WTC11 (cell line): Measurements from ENCODE around the gene ZSCAN29. TPM values are rescaled to one million over a fixed set of nuclear protein-coding genes. Genes with fewer than 3 reads are reported as not detected.

Source experiments
- ATAC-seq: fragments of 200-7000 bp; cut with Tn5 transposase; 2 replicates; pipeline ENCODE4 v1.10.0; 2021; ENCODE audit warnings: mild to moderate bottlenecking, moderate library complexity
- CTCF ChIA-PET: fragments of 300-600 bp; sonication (Branson Sonifier 250); formaldehyde crosslinking; loops from one replicate; lab custom pipeline; 2021; ENCODE audit warnings: antibody characterized with exemption; lab: Charles Lee
- POLR2A ChIA-PET: fragments of 350-600 bp; sonication (Branson Sonifier 250); formaldehyde crosslinking; loops from one replicate; lab custom pipeline; 2021; ENCODE audit warnings: antibody characterized with exemption; lab: Charles Lee
- DNase-seq: peaks from one replicate; pipeline ENCODE4 v3.0.0; 2021; ENCODE audit warnings: low spot score
- H3K27ac Mint-ChIP-seq: 2 replicates; pipeline ENCODE4 v1.8.0; 2021; ENCODE audit warnings: mixed read lengths
- H3K27me3 Mint-ChIP-seq: 2 replicates; pipeline ENCODE4 v1.8.0; 2021; ENCODE audit warnings: low read depth, mild to moderate bottlenecking, moderate library complexity, mixed read lengths
- H3K36me3 Mint-ChIP-seq: 2 replicates; pipeline ENCODE4 v1.8.0; 2021; ENCODE audit warnings: mixed read lengths
- H3K4me1 Mint-ChIP-seq: 2 replicates; pipeline ENCODE4 v1.8.0; 2022; ENCODE audit warnings: mixed read lengths
- H3K4me3 Mint-ChIP-seq: 2 replicates; pipeline ENCODE4 v1.8.0; 2021; ENCODE audit warnings: mild to moderate bottlenecking, moderate library complexity, mixed read lengths
- H3K9me3 Mint-ChIP-seq: 2 replicates; pipeline ENCODE4 v1.8.0; 2021; ENCODE audit warnings: mixed read lengths
- ARID4B ChIP-seq: sonication (generic); formaldehyde crosslinking; IDR thresholded peaks from 2 replicates; pipeline ENCODE4 v1.8.0; 2023; ENCODE audit warnings: missing genetic modification reagents, mild to moderate bottlenecking, borderline replicate concordance
- ATF6 ChIP-seq: sonication (generic); formaldehyde crosslinking; IDR thresholded peaks from 2 replicates; pipeline ENCODE4 v1.8.1; 2023; ENCODE audit warnings: mild to moderate bottlenecking, missing genetic modification reagents
- CDX4 ChIP-seq: fragments of 250-450 bp; sonication (Bioruptor Pico); IDR thresholded peaks from 2 replicates; pipeline ENCODE4 v1.9.0; 2021; ENCODE audit warnings: moderate library complexity, mild to moderate bottlenecking, inconsistent platforms, borderline replicate concordance
- FOXJ3 ChIP-seq: sonication (generic); formaldehyde crosslinking; IDR thresholded peaks from 2 replicates; pipeline ENCODE4 v1.9.0; 2021; ENCODE audit warnings: missing genetic modification reagents, mild to moderate bottlenecking, borderline replicate concordance
- FOXP1 ChIP-seq: sonication (generic); formaldehyde crosslinking; IDR thresholded peaks from 2 replicates; pipeline ENCODE4 v1.8.0; 2022; ENCODE audit warnings: missing genetic modification reagents, mild to moderate bottlenecking, moderate library complexity, borderline replicate concordance
- GABPB1 ChIP-seq: sonication (generic); formaldehyde crosslinking; IDR thresholded peaks from 2 replicates; pipeline ENCODE4 v1.8.1; 2023; ENCODE audit warnings: mild to moderate bottlenecking, missing genetic modification reagents
- GRHL2 ChIP-seq: fragments of 250-450 bp; sonication (Bioruptor Pico); IDR thresholded peaks from 2 replicates; pipeline ENCODE4 v1.8.0; 2022; ENCODE audit warnings: mild to moderate bottlenecking, moderate library complexity; ENCODE audit not compliant: insufficient replicate concordance, severe bottlenecking
- HMGXB4 ChIP-seq: sonication (generic); formaldehyde crosslinking; IDR thresholded peaks from 2 replicates; pipeline ENCODE4 v1.8.1; 2023; ENCODE audit warnings: mild to moderate bottlenecking, moderate library complexity, missing genetic modification reagents
- MAX ChIP-seq: sonication (generic); formaldehyde crosslinking; IDR thresholded peaks from 2 replicates; pipeline ENCODE4 v1.8.0; 2022; ENCODE audit warnings: mild to moderate bottlenecking, missing genetic modification reagents
- PRRX2 ChIP-seq: fragments of 250-450 bp; sonication (Bioruptor Pico); IDR thresholded peaks from 2 replicates; pipeline ENCODE4 v1.8.0; 2021; ENCODE audit warnings: mild to moderate bottlenecking
- SP1 ChIP-seq: sonication (generic); formaldehyde crosslinking; conservative IDR thresholded peaks from 2 replicates; pipeline ENCODE4 v1.8.1; 2022; ENCODE audit warnings: missing genetic modification reagents
- STAT6 ChIP-seq: sonication (generic); formaldehyde crosslinking; conservative IDR thresholded peaks from 2 replicates; pipeline ENCODE4 v1.8.1; 2023; ENCODE audit warnings: mild to moderate bottlenecking, low read depth, missing genetic modification reagents, moderate library complexity
- USF2 ChIP-seq: sonication (generic); formaldehyde crosslinking; IDR thresholded peaks from 2 replicates; pipeline ENCODE4 v1.8.1; 2023; ENCODE audit warnings: mild to moderate bottlenecking, missing genetic modification reagents, moderate library complexity
- ZNF281 ChIP-seq: sonication (generic); formaldehyde crosslinking; IDR thresholded peaks from 2 replicates; pipeline ENCODE4 v1.8.0; 2023; ENCODE audit warnings: mild to moderate bottlenecking, missing genetic modification reagents
- ZNF396 ChIP-seq: fragments of 250-450 bp; sonication (Bioruptor Pico); IDR thresholded peaks from 2 replicates; pipeline ENCODE4 v1.8.0; 2021; ENCODE audit warnings: mild to moderate bottlenecking, moderate library complexity, borderline replicate concordance
- ZNF425 ChIP-seq: fragments of 250-450 bp; sonication (Bioruptor Pico); conservative IDR thresholded peaks from 2 replicates; pipeline ENCODE4 v1.9.0; 2021; ENCODE audit warnings: mild to moderate bottlenecking
- total RNA-seq: library from RNA; stranded (reverse); gene quantifications from 3 replicates; pipeline ENCODE4 v1.2.3, GENCODE V29; 2021

Gene ZSCAN29
- total RNA-seq, 1 experiment from 2014 or later: 39.7 TPM

- Mint-ChIP-seq H3K9me3 (no peaks in the 10 kb centered on the region), H3K36me3 (peaks cover 82% of the 10 kb centered on the region), H3K27me3 (no peaks in the 10 kb centered on the region), H3K4me3 (no peak overlapping the region), H3K4me1 (no peaks in the 10 kb centered on the region), H3K27ac (no peak overlapping the region)
- ChIA-PET CTCF (interaction anchor here (0.8 kb wide), 1 partner anchor 33 kb away, joined by 3 read pairs; no protein-coding TSS in a partner anchor), POLR2A (no interaction called here)
- ATAC-seq (no peak), DNase-seq (no peak)
- no peak for TF ChIP-seq USF2 (CRISPR knock-in tag)
- TF ChIP-seq HMGXB4 (CRISPR knock-in tag): no peak
- no peak for TF ChIP-seq ZNF281 (CRISPR knock-in tag)
- no peak for TF ChIP-seq MAX (CRISPR knock-in tag)
- no peak for TF ChIP-seq FOXP1 (CRISPR knock-in tag)
- TF ChIP-seq GRHL2 (CRISPR knock-in tag): no peak
- TF ChIP-seq ARID4B: no peak
- TF ChIP-seq PRRX2 (CRISPR knock-in tag): no peak
- TF ChIP-seq GABPB1 (CRISPR knock-in tag): no peak
- TF ChIP-seq ZNF396: no peak
- TF ChIP-seq STAT6 (CRISPR knock-in tag): no peak
- no peak for TF ChIP-seq CDX4 (CRISPR knock-in tag)
- no peak for TF ChIP-seq SP1 (CRISPR knock-in tag)
- no peak for TF ChIP-seq ZNF425 (CRISPR knock-in tag)
- TF ChIP-seq ATF6 (CRISPR knock-in tag): no peak
- TF ChIP-seq FOXJ3 (CRISPR knock-in tag): no peak
Observed at GRCh38 chr15:43408789-43409188, 37.9 kb upstream of the ZSCAN29 start.
